DMS114 treated with DMSO at 0.1 percent for 48 hours (cell line): ENCODE measurements around the gene ZNF804A.

Experiments
- DNase-seq: peaks from one replicate; lab custom pipeline; 2025; ENCODE audit not compliant: unreplicated experiment; lab: John Stamatoyannopoulos, UW

ZNF804A gene

GRCh38 chr2:184936761-184937160 is 338.4 kb downstream of the ZNF804A start:
- DNase-seq, result no peak

DNA sequence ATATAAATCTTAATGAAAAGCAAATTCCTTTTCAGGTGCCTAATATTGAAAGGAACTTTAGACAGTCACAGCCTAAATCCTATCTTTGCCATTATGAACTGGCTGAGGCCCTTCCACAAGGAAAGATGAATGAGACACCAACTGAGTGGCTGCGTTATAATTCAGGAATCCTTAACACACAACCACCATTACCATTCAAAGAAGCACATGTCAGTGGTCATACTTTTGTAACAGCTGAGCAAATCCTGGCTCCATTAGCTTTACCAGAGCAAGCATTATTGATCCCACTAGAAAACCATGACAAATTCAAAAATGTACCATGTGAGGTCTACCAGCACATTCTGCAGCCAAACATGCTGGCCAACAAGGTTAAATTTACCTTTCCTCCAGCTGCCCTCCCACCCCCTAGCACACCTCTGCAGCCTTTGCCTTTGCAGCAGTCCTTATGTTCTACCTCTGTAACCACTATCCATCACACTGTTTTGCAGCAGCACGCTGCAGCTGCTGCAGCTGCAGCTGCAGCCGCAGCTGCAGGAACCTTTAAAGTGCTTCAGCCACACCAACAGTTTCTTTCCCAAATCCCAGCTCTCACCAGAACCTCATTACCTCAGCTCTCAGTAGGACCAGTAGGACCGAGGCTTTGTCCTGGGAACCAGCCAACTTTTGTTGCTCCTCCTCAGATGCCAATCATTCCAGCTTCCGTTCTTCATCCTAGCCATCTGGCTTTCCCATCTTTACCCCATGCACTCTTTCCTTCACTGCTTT is 340.1 kb downstream of the ZNF804A start:
- DNase-seq, result no peak

- no peak for DNase-seq
Observed at GRCh38 chr2:184945326-184945725, 347.0 kb downstream of the ZNF804A start.

- no peak for DNase-seq
Observed at GRCh38 chr2:184945824-184946223, 347.5 kb downstream of the ZNF804A start.

- DNase-seq, result no peak
Observed at GRCh38 chr2:184956856-184957255, 358.5 kb downstream of the ZNF804A start.

DNA sequence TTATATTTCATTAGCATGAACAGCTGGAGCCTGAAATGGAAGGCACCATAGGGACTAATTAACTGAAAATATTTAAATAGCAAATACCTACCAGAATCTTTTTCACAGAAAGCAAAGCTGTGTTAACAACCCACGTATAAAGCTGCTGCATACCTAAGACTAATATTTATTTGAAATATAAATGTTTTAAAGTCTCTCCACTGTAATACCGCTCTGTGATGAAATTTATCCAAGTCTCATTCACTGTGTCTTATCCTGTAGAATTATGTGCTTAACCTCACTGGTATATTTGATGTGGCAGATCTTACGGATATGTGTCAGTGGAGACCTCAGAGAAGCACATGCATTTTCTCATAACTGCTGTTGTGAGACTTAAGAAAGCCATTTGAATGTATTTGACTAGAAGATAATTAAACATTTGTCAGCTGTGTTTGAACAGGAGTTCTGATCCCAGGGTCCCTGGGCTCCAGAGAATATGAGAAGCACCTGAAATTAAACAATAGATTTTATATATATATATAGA is 373.3 kb downstream of the ZNF804A start:
- DNase-seq, result no peak
